ENCODE measurements around the gene GABBR1. TPM values are rescaled to one million over a fixed set of nuclear protein-coding genes. Genes with fewer than 3 reads are reported as not detected.

The GABBR1 gene
- total RNA-seq, 1 experiment from 2014 or later, result 11.9 TPM

DNA sequence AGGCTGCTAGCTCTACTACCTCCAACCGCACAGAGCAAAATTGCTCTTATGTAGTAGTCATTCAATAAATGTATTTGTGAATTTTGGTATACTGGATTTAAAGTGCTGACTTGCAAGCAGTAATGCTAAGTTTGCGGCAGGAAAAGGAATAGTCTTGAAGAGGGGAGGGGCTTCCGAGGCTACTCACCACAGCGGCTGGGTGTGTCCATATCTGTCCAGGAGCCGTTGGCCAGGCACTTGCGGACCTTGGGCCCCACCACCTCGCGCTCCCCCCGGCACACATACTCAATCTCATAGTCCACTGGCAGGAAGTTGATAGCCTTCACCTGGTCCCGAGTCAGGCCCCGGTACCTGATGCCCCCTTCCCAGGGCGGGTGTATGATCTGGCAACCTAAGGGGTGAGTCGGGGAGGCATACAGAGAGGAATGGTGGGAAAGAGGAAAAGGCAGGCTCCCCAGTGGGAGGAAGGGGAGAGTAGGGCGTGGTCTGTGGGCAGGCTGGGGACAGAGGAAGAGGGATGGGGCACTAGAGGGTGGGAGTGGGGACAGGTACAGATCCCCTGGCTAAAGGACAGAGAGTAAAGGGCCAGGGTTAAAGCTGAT is 1.7 kb downstream of the GABBR1 start:
- Histone ChIP-seq H3K27ac (ENCODE audit: low read length) (no peak overlapping the region), H3K4me3 (ENCODE audit: low read depth in 2 of 2, low read length in 2 of 2) (no peak overlapping the region), H3K9me3 (ENCODE audit: control insufficient read depth, insufficient read depth, low read depth, low read length) (no peaks in the 10 kb centered on the region), H3K4me1 (ENCODE audit: control insufficient read depth, insufficient read depth, low read length) (no peaks in the 10 kb centered on the region), H3K27me3 (ENCODE audit: control insufficient read depth, insufficient read depth, low read length) (peaks cover 19% of the 10 kb centered on the region), H3K36me3 (ENCODE audit: control insufficient read depth, insufficient read depth, low read length) (peaks cover 2% of the 10 kb centered on the region; the same call in 1 of the 2 replicates)
- intact Hi-C loops (cut with micrococcal nuclease; ENCODE audit: unreplicated experiment) (no loop called here), in situ Hi-C loops (cut with HindIII; ENCODE audit: low pct_unique_long_range_greater_than_20kb, low sequenced_read_pairs) (no loop called here)
- no peak for ATAC-seq
- CTCF ChIA-PET, result no interaction called here
- no peak for DNase-seq (ENCODE audit: low read depth, low spot score)
- TF ChIP-seq REST (IDR thresholded peaks at IDR 0.05; ENCODE audit: insufficient read depth in 1 of 2, low read depth in 2 of 2, low read length in 1 of 2) (no peak), TCF7L2 (IDR thresholded peaks at IDR 0.05; ENCODE audit: low read depth, low read length) (no peak), CTCF (IDR thresholded peaks at IDR 0.05) (no peak), POLR2AphosphoS5 (IDR thresholded peaks at IDR 0.05; ENCODE audit: low read depth, low read length) (no peak), SIN3A (IDR thresholded peaks at IDR 0.05; ENCODE audit: borderline replicate concordance, insufficient read depth, low read depth, low read length) (no peak)
- POLR2A ChIA-PET, result no interaction called here
- BruUV-seq (replicated peaks), result no TSS peak

- no peak overlapping the region for H3K27ac ChIP-seq (ENCODE audit: low read length)
- no TSS peak for BruUV-seq (replicated peaks)
- intact Hi-C loops (cut with micrococcal nuclease; ENCODE audit: unreplicated experiment), result no loop called here
- H3K27me3 ChIP-seq (ENCODE audit: control insufficient read depth, insufficient read depth, low read length), result peaks cover 19% of the 10 kb centered on the region
- TF ChIP-seq POLR2AphosphoS5 (IDR thresholded peaks at IDR 0.05; ENCODE audit: low read depth, low read length), result no peak
- no peak for TF ChIP-seq SIN3A (IDR thresholded peaks at IDR 0.05; ENCODE audit: borderline replicate concordance, insufficient read depth, low read depth, low read length)
- TF ChIP-seq TCF7L2 (IDR thresholded peaks at IDR 0.05; ENCODE audit: low read depth, low read length), result no peak
- TF ChIP-seq CTCF (IDR thresholded peaks at IDR 0.05), result no peak
- no peak for TF ChIP-seq REST (IDR thresholded peaks at IDR 0.05; ENCODE audit: insufficient read depth in 1 of 2, low read depth in 2 of 2, low read length in 1 of 2)
- CTCF ChIA-PET, result no interaction called here
- no peak overlapping the region for H3K4me3 ChIP-seq (ENCODE audit: low read depth in 2 of 2, low read length in 2 of 2)
- in situ Hi-C loops (cut with HindIII; ENCODE audit: low pct_unique_long_range_greater_than_20kb, low sequenced_read_pairs), result no loop called here
- H3K4me1 ChIP-seq (ENCODE audit: control insufficient read depth, insufficient read depth, low read length), result no peaks in the 10 kb centered on the region
- DNase-seq (ENCODE audit: low read depth, low spot score) (no peak), ATAC-seq (no peak)
- no peaks in the 10 kb centered on the region for H3K9me3 ChIP-seq (ENCODE audit: control insufficient read depth, insufficient read depth, low read depth, low read length)
- H3K36me3 ChIP-seq (ENCODE audit: control insufficient read depth, insufficient read depth, low read length), result peaks cover 2% of the 10 kb centered on the region; the same call in 1 of the 2 replicates
- POLR2A ChIA-PET, result no interaction called here
Observed at GRCh38 chr6:29630315-29630714, 2.7 kb downstream of the GABBR1 start.
